ENCODE data around the gene NONO.
"Not testable (repeated sequence)": the region's sequence is repeated elsewhere in the genome, so short reads cannot be mapped to it uniquely, and the experiment has no call there.

DNA sequence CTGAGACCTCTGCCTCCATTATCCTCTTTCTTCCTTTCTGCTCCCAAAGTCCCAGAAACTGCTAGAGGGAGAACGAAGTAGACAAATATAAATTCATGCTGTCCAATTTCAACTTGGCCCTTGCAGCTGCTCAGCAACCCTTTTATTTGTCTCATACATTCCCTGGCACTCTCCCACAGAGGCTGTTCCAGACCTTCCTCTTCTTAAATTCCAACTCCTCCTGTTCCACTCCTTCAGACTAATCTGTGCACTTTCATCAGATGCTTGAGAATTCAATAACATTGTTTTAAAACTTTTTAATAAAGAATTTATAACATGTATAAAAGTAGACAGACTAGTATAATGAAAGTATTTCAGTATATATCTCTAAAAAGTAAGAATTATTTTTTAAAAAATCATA, 33.5 kb downstream of the NONO start:
- TF ChIP-seq JUNB (IDR thresholded peaks at IDR 0.05; ENCODE audit: unreplicated experiment), result not testable (repeated sequence)
- TF ChIP-seq, protein P1, sequence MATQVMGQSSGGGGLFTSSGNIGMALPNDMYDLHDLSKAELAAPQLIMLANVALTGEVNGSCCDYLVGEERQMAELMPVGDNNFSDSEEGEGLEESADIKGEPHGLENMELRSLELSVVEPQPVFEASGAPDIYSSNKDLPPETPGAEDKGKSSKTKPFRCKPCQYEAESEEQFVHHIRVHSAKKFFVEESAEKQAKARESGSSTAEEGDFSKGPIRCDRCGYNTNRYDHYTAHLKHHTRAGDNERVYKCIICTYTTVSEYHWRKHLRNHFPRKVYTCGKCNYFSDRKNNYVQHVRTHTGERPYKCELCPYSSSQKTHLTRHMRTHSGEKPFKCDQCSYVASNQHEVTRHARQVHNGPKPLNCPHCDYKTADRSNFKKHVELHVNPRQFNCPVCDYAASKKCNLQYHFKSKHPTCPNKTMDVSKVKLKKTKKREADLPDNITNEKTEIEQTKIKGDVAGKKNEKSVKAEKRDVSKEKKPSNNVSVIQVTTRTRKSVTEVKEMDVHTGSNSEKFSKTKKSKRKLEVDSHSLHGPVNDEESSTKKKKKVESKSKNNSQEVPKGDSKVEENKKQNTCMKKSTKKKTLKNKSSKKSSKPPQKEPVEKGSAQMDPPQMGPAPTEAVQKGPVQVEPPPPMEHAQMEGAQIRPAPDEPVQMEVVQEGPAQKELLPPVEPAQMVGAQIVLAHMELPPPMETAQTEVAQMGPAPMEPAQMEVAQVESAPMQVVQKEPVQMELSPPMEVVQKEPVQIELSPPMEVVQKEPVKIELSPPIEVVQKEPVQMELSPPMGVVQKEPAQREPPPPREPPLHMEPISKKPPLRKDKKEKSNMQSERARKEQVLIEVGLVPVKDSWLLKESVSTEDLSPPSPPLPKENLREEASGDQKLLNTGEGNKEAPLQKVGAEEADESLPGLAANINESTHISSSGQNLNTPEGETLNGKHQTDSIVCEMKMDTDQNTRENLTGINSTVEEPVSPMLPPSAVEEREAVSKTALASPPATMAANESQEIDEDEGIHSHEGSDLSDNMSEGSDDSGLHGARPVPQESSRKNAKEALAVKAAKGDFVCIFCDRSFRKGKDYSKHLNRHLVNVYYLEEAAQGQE (IDR thresholded peaks at IDR 0.05; ENCODE audit: unreplicated experiment), result not testable (repeated sequence)

Measured in GM23338 (cell line).